Putamen (tissue), 1 donor: ENCODE results near the gene SDHD.
"Not testable (repeated sequence)": the region's sequence is repeated elsewhere in the genome, so short reads cannot be mapped to it uniquely, and the experiment has no call there.

Source experiments
- DNase-seq: peaks from one replicate; pipeline ENCODE4 v3.0.0-alpha.2; 2016; ENCODE audit warnings: low spot score

Gene SDHD

GRCh38 chr11:112086422-112087191, at the start of gene SDHD, which contains the start of gene TIMM8B:
TSS of gene SDHD (plus strand) at chr11:112086873. CDS start at chr11:112086908, 35 bp downstream.
TSS of gene TIMM8B (minus strand) at chr11:112086756. CDS start at chr11:112086723, 33 bp downstream.
- DNase-seq = peak; percentile 97

GRCh38 chr11:112037527-112037926, 49.1 kb upstream of the SDHD start:
- no peak for DNase-seq

GRCh38 chr11:112042161-112042960, 44.3 kb upstream of the SDHD start:
- DNase-seq = no peak

- DNase-seq = no peak
Observed at GRCh38 chr11:112042961-112043304, 43.7 kb upstream of the SDHD start.

- DNase-seq = no peak
Observed at GRCh38 chr11:112044961-112045360, 41.7 kb upstream of the SDHD start.

GRCh38 chr11:112046647-112047046, 40.0 kb upstream of the SDHD start:
- DNase-seq = not testable (repeated sequence)

GRCh38 chr11:112048256-112048655, 38.4 kb upstream of the SDHD start:
- DNase-seq = not testable (repeated sequence)

GRCh38 chr11:112049777-112050176, 36.9 kb upstream of the SDHD start:
- no peak for DNase-seq

GRCh38 chr11:112050721-112051120, 36.0 kb upstream of the SDHD start:
- DNase-seq = no peak

- DNase-seq = no peak
Observed at GRCh38 chr11:112051768-112052167, 34.9 kb upstream of the SDHD start.

GRCh38 chr11:112057170-112057569, 29.5 kb upstream of the SDHD start:
- DNase-seq = no peak

GRCh38 chr11:112058103-112058502, 28.6 kb upstream of the SDHD start:
- no peak for DNase-seq

GRCh38 chr11:112062923-112063322, 23.8 kb upstream of the SDHD start:
- no peak for DNase-seq

- peak; percentile 85 for DNase-seq
Observed at GRCh38 chr11:112073941-112074811, 12.5 kb upstream of the SDHD start, which contains the start of the genes NKAPD1 and PIH1D2. TSS of gene NKAPD1 (plus strand) at chr11:112074299. CDS start at chr11:112075575, 1,276 bp downstream. TSS of gene PIH1D2 (minus strand) at chr11:112074017. CDS start at chr11:112073174, 843 bp downstream.

GRCh38 chr11:112082729-112083128, 3.9 kb upstream of the SDHD start:
- no peak for DNase-seq

- no peak for DNase-seq
Observed at GRCh38 chr11:112085822-112086421, 751 bp upstream of the SDHD start.

GRCh38 chr11:112087212-112087611, 539 bp downstream of the SDHD start:
- no peak for DNase-seq

- DNase-seq = not testable (repeated sequence)
Observed at GRCh38 chr11:112095302-112095701, 8.6 kb downstream of the SDHD start.

GRCh38 chr11:112096194-112096593, 9.5 kb downstream of the SDHD start:
- no peak for DNase-seq

GRCh38 chr11:112097734-112098528, 11.3 kb downstream of the SDHD start:
- DNase-seq = no peak

GRCh38 chr11:112100462-112100861, 13.8 kb downstream of the SDHD start:
- DNase-seq = no peak
